Stimulated activated CD4-positive, alpha-beta T cell treated with anti-CD3 and anti-CD28 coated beads, Interleukin-1b, Interleukin-23, amount 100 ng/mL, for 24 hours (primary cell): ENCODE data around the gene LUC7L3.

Experiments
- DNase-seq, 4 experiments: peaks; one replicate each; pipeline ENCODE4 v3.0.0-alpha.2; 2020; ENCODE audit warnings: low read depth in 4 of 4, low spot score in 1 of 4

The LUC7L3 gene

GRCh38 chr17:50749245-50749644 is 29.8 kb downstream of the LUC7L3 start:
- DNase-seq = no peak

GRCh38 chr17:50754521-50754920 is 35.1 kb downstream of the LUC7L3 start:
- no peak for DNase-seq

DNA sequence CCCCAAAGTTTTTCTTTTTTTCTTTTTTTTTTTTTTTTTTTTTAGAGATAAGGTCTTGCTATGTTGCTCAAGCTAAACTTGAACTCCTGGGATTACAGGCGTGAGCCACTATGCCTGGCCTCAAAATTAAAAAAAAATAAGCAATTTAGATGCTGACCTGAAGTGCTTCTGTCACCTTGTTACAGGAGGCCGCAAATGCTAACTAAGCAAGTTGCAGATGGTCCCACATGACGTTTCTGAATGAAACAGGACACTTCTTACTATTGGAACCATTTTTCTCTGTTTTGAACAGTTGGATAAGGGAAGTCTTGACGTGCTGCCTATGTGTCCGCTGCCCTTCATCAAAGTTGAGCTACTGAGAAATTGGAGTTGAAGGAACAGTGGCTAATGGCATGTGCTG is 39.1 kb downstream of the LUC7L3 start:
- DNase-seq = no peak

GRCh38 chr17:50758989-50759544 is 39.7 kb downstream of the LUC7L3 start:
- no peak for DNase-seq

DNA sequence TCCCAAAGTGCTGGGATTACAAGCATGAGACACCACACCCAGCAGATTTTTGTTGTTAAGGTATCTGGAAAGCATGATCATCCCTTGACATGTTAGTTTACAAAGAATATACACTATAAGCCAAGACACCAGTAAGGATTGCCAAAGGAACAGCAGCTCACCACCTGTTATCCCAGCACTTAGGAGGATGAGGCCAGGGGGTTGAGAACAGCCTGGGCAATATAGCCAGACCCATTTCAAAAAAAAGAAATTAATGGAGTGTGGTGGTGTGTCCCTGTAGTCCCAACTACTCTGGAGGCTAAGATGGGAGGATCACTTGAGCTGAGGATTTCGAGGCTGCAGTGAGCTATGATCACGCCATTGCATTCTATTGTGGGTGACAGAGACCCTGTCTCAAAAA is 42.8 kb downstream of the LUC7L3 start:
- DNase-seq = no peak

GRCh38 chr17:50763716-50764475 is 44.5 kb downstream of the LUC7L3 start:
- DNase-seq = no peak

DNA sequence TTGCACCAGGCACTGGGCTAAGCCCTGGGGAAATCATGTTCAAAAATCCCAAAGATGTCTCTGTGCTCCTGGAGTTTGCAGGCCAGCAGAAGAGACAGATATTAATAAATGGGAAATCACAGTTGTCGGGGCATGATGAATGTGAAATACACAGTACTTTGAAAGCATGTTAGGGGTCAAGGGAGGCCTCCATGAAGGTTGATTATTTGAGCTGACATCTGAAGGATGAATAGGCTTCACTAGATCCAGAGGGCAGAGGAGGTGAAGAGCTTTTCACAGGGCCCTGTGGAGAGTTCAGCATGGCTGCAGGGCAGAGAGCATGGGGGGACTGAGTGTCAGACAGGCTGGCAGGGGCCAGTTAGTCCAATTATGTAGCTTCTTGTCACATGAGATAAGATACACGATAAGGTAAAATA is 45.3 kb downstream of the LUC7L3 start:
- no peak for DNase-seq

GRCh38 chr17:50765454-50766221 is 46.2 kb downstream of the LUC7L3 start:
- DNase-seq = no peak

DNA sequence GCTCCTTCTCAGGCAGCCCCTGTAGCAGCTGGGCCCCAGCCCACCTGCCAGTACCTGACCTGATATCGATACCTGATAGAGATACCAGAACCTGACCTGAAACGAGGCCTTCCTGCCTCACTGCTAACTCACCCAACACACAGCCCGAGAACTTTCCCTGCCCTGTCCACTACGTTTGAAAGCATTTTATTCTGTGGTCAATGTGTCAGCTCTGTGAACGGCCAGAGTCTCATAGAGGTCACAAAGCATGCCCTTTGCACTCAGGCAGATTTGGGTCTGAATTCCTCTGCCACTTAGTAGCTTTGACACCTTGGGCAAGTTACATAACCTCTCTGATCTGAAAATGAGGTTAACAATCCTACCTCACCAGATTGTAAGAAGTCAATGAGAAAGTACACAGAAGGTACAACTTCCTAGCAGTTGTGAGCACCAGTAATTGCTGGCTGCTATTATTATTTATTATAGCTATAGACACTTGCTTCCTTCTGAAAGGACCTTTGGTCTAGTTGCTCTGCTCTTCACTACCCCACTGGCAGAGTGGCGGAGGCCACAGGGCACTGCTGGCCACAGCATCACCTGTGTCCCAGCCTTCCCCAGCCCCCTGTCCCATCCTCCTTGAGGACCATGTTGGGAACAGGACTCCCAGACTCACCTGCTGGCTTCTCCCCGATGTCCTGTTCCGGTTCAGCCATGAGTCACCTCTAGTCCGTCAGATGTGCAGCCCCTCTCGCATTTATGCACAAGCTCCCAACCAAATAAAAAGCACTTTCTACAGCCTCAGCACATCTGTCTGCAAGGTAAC is 47.0 kb downstream of the LUC7L3 start:
- DNase-seq = no peak

DNA sequence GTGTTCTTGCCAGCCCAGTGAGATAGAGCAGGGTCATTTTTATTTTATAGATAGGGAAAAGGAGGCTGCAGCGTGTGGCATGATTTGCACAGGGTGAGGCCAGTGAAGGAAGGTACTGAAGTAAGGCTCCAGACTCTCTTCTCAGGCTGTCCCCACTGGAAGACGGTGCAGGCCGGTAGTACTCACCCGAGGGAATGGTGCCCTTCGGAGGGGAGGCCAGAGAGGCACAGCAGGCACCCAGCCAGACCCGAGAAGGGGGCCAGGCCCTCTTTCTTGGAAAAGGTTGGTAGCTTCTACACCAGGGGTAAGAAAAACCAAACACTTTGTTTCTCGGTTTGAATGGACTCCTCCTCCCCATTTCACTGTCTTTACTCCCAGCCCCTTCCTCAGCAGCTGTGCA is 47.6 kb downstream of the LUC7L3 start:
- no peak for DNase-seq

DNA sequence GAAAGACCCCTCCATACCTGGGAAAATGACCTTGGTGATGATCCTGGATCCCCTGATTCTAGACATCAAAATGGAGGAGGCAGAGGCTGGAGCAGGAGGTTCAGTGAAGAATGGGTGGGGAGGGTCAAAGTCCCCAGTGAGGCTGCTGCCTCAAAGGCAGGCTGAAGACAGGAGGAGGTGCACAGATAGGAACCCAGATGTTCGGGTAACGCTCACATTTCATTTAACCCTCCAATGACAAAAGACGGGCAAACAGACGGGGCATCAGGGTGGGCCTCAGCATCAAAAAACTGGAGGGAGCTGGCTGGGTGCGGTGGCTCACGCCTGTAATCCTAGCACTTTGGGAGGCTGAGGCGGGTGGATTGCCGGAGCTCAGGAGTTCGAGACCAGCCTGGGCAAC is 48.0 kb downstream of the LUC7L3 start, which contains the start of gene ANKRD40CL:
Gene ANKRD40CL, minus strand, starts transcription at position 73 of the 400 bp plus-strand sequence. CDS start 605 bp downstream, outside the sequence.
- DNase-seq = no peak

- no peak for DNase-seq
These were observed 49.0 kb downstream of the LUC7L3 start for GRCh38 chr17:50768346-50768761.

GRCh38 chr17:50769884-50770283 is 50.5 kb downstream of the LUC7L3 start:
- no peak for DNase-seq

DNA sequence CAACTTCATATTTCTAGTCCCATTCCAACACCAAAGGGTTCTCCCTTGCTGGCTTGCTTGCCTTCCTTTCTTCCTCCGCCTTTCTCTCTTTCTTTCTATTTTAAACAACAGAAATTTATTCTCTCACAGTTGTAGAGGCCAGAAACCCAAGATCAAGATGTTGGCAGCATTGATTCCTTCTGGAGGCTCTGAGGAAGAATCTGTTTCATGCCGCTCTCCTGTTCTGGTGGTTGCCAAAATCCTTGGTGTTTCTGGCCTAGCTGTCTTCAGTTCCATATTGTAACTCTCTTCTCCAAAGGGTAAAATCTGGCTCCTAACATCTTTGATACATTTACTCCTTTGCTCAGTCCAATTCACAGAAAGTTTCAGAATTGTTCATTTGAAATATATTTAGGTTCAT is 50.9 kb downstream of the LUC7L3 start:
- DNase-seq = no peak

- DNase-seq = no peak
These were observed 52.8 kb downstream of the LUC7L3 start for GRCh38 chr17:50771991-50772785.

GRCh38 chr17:50774225-50774803 is 54.9 kb downstream of the LUC7L3 start:
- DNase-seq = no peak

GRCh38 chr17:50775926-50776325 is 56.5 kb downstream of the LUC7L3 start:
- no peak for DNase-seq

- no peak for DNase-seq
These were observed 59.1 kb downstream of the LUC7L3 start for GRCh38 chr17:50778471-50778870.

GRCh38 chr17:50778988-50779387 is 59.6 kb downstream of the LUC7L3 start:
- no peak for DNase-seq

GRCh38 chr17:50779747-50780353 is 60.4 kb downstream of the LUC7L3 start:
- no peak for DNase-seq
